ENCODE data around the gene ACSS2.

GRCh38 chr20:34968042-34968775 is 91.8 kb downstream of the ACSS2 start:
- TF ChIP-seq CTCF (IDR thresholded peaks at IDR 0.05; ENCODE audit: insufficient read depth, low read depth, low read length) (no peak), EZH2 (IDR thresholded peaks at IDR 0.05; ENCODE audit: insufficient read depth, low read length) (no peak)
